H9 (cell line): ENCODE results near the gene FAM170B. TPM values are rescaled to one million over a fixed set of nuclear protein-coding genes. Genes with fewer than 3 reads are reported as not detected.

ENCODE experiments used
- DNase-seq: peaks from one replicate; pipeline ENCODE4 v3.0.0-alpha.2; 2017
- H2AFZ ChIP-seq: one replicate; pipeline ENCODE4 v1.6.1; 2013; ENCODE audit warnings: mild to moderate bottlenecking, low read length, control low read depth, moderate library complexity
- H2AK5ac ChIP-seq: 2 replicates; pipeline ENCODE4 v1.6.1; 2013; ENCODE audit warnings: low read length, control low read depth, mixed read lengths; ENCODE audit not compliant: insufficient read length
- H2BK120ac ChIP-seq: one replicate; pipeline ENCODE4 v1.6.1; 2013; ENCODE audit warnings: low read depth, mild to moderate bottlenecking, low read length, control low read depth, inconsistent platforms; ENCODE audit not compliant: poor library complexity, severe bottlenecking
- H2BK12ac ChIP-seq: 2 replicates; pipeline ENCODE4 v1.6.1; 2013; ENCODE audit warnings: low read length, control low read depth, mixed read lengths, low read depth; ENCODE audit not compliant: insufficient read length
- H2BK15ac ChIP-seq: 2 replicates; pipeline ENCODE4 v1.6.1; 2013; ENCODE audit warnings: low read depth, low read length, control low read depth
- H2BK20ac ChIP-seq: one replicate; pipeline ENCODE4 v1.6.1; 2013; ENCODE audit warnings: low read depth, mild to moderate bottlenecking, low read length, control low read depth, inconsistent platforms; ENCODE audit not compliant: poor library complexity, severe bottlenecking
- H2BK5ac ChIP-seq: 2 replicates; pipeline ENCODE4 v1.6.1; 2013; ENCODE audit warnings: low read length, control low read depth, mixed read lengths; ENCODE audit not compliant: insufficient read length
- H3K14ac ChIP-seq: 2 replicates; pipeline ENCODE4 v1.6.1; 2013; ENCODE audit warnings: low read length, control low read depth; ENCODE audit not compliant: insufficient read depth
- H3K18ac ChIP-seq: 2 replicates; pipeline ENCODE4 v1.6.1; 2013; ENCODE audit warnings: low read depth, mild to moderate bottlenecking, mixed read lengths, low read length, control low read depth; ENCODE audit not compliant: insufficient read length
- H3K23ac ChIP-seq: 2 replicates; pipeline ENCODE4 v1.6.1; 2013; ENCODE audit warnings: low read length, control low read depth, mixed read lengths, low read depth; ENCODE audit not compliant: insufficient read length
- H3K23me2 ChIP-seq: 2 replicates; pipeline ENCODE4 v1.6.1; 2013; ENCODE audit warnings: low read depth, mild to moderate bottlenecking, mixed read lengths, low read length, control low read depth; ENCODE audit not compliant: insufficient read length, poor library complexity, severe bottlenecking
- H3K27ac ChIP-seq: 2 replicates; pipeline ENCODE4 v1.5.1; 2013; ENCODE audit warnings: low read length, control low read depth, mixed read lengths, low read depth; ENCODE audit not compliant: insufficient read length
- H3K27me3 ChIP-seq: 2 replicates; pipeline ENCODE4 v1.6.1; 2013; ENCODE audit warnings: low read length, control low read depth, inconsistent platforms; ENCODE audit not compliant: insufficient read depth
- H3K4ac ChIP-seq: 2 replicates; pipeline ENCODE4 v1.6.1; 2013; ENCODE audit warnings: low read depth, mild to moderate bottlenecking, control low read depth, inconsistent platforms, low read length, moderate library complexity
- H3K4me1 ChIP-seq: 2 replicates; pipeline ENCODE4 v1.6.1; 2013; ENCODE audit warnings: low read length, control low read depth, inconsistent platforms; ENCODE audit not compliant: insufficient read depth
- H3K4me2 ChIP-seq: 2 replicates; pipeline ENCODE4 v1.6.1; 2013; ENCODE audit warnings: low read length, control low read depth, mixed read lengths; ENCODE audit not compliant: insufficient read length, insufficient read depth
- H3K56ac ChIP-seq: 2 replicates; pipeline ENCODE4 v1.6.1; 2013; ENCODE audit warnings: low read depth, mild to moderate bottlenecking, mixed read lengths, low read length, control low read depth; ENCODE audit not compliant: insufficient read length
- H3K79me1 ChIP-seq: 2 replicates; pipeline ENCODE4 v1.6.1; 2013; ENCODE audit warnings: low read depth, mild to moderate bottlenecking, moderate library complexity, low read length, control low read depth, inconsistent platforms; ENCODE audit not compliant: insufficient read depth, poor library complexity, severe bottlenecking
- H3K79me2 ChIP-seq: 2 replicates; pipeline ENCODE4 v1.6.1; 2013; ENCODE audit warnings: low read length, control low read depth, inconsistent platforms; ENCODE audit not compliant: insufficient read depth
- H3K9ac ChIP-seq: 2 replicates; pipeline ENCODE4 v1.6.1; 2013; ENCODE audit warnings: low read length, control low read depth, mixed read lengths; ENCODE audit not compliant: insufficient read length; ENCODE audit errors: extremely low read depth
- H3K9me3 ChIP-seq: one replicate; pipeline ENCODE4 v1.6.1; 2013; ENCODE audit warnings: low read depth, low read length, inconsistent platforms; ENCODE audit not compliant: control insufficient read depth
- H3T11ph ChIP-seq: one replicate; pipeline ENCODE4 v1.6.1; 2013; ENCODE audit warnings: mild to moderate bottlenecking, low read length, control low read depth, inconsistent platforms
- H4K20me1 ChIP-seq: one replicate; pipeline ENCODE4 v1.6.1; 2013; ENCODE audit not compliant: control insufficient read depth, insufficient read length, insufficient read depth
- H4K5ac ChIP-seq: 2 replicates; pipeline ENCODE4 v1.6.1; 2013; ENCODE audit warnings: low read depth, mild to moderate bottlenecking, mixed read lengths, low read length, control low read depth; ENCODE audit not compliant: insufficient read length
- H4K8ac ChIP-seq: replicated peaks from 2 replicates; pipeline ENCODE4 v1.6.1; 2013; ENCODE audit warnings: low read length, control low read depth, mixed read lengths, low read depth; ENCODE audit not compliant: insufficient read length
- H4K91ac ChIP-seq: 2 replicates; pipeline ENCODE4 v1.6.1; 2013; ENCODE audit warnings: low read depth, mild to moderate bottlenecking, moderate library complexity, mixed read lengths, low read length, control low read depth; ENCODE audit not compliant: insufficient read length
- H3K27ac Mint-ChIP-seq, 3 experiments: 2 replicates in 2 of 3; 3 replicates in 1 of 3; pipeline ENCODE4 v1.8.0; 2020 to 2021; ENCODE audit warnings: mixed read lengths in 3 of 3, mild to moderate bottlenecking in 1 of 3, moderate library complexity in 1 of 3
- H3K27me3 Mint-ChIP-seq: 2 replicates; pipeline ENCODE4 v1.8.0; 2021; ENCODE audit warnings: low read depth, mild to moderate bottlenecking, moderate library complexity, mixed read lengths
- H3K36me3 Mint-ChIP-seq, 3 experiments: 2 replicates in 2 of 3; 3 replicates in 1 of 3; pipeline ENCODE4 v1.8.0; 2020 to 2021; ENCODE audit warnings: low read depth in 3 of 3, mixed read lengths in 3 of 3; ENCODE audit not compliant: insufficient read depth in 1 of 3
- H3K4me1 Mint-ChIP-seq, 2 experiments: 2 replicates each; pipeline ENCODE4 v1.8.0; 2020; ENCODE audit warnings: mixed read lengths in 2 of 2
- H3K4me3 Mint-ChIP-seq, 2 experiments: 2 replicates in 1 of 2; 3 replicates in 1 of 2; pipeline ENCODE4 v1.8.0; 2020 to 2021; ENCODE audit warnings: mild to moderate bottlenecking in 2 of 2, mixed read lengths in 2 of 2, moderate library complexity in 1 of 2
- H3K9me3 Mint-ChIP-seq, 2 experiments: 2 replicates in 1 of 2; 3 replicates in 1 of 2; pipeline ENCODE4 v1.8.0; 2020; ENCODE audit warnings: mild to moderate bottlenecking in 2 of 2, mixed read lengths in 2 of 2, moderate library complexity in 1 of 2
- WGBS: extraction: QIAGEN DNeasy Blood & Tissue Kit; methylation state at CpG from one replicate; pipeline ENCODE4 v1.1.7; 2013; ENCODE audit warnings: missing lambda C conversion rate, low lambda C conversion rate, mixed read lengths; ENCODE audit not compliant: insufficient read length; ENCODE audit errors: extremely low coverage; 5-methylcytosine and 5-hydroxymethylcytosine counted together
- total RNA-seq: library from RNA; stranded (reverse); gene quantifications from 2 replicates; pipeline ENCODE4 v1.2.1, GENCODE V29; 2021
- TF ChIP-seq, protein P1 (sequence below): fragments of 200-600 bp; sonication (generic); conservative IDR thresholded peaks from 3 replicates; pipeline ENCODE4 v1.8.0; 2021; ENCODE audit warnings: antibody characterized with exemption, mild to moderate bottlenecking

Gene FAM170B
- total RNA-seq, 1 experiment from 2014 or later, result not detected

DNA sequence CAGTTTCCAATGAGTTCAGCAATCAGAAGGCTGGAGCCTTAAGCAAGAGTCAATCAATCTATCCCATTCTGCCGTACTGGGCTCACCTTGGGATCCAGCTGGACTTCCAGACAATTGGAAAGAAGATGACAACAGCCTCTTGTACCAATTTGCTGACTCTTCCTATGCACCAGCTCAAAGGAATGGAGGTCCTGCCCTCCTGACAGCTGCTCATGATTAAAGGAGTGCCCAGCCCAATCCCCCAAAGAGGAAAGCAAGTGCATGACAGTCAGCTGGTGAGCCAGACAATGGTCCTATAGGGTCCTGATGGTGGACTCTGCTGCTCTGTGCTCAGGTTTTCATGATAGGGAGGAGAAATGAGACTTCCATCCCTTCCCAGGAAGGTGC lies 43.6 kb downstream of the FAM170B start:
- H3K56ac ChIP-seq, result no peak overlapping the region
- no peak overlapping the region for H4K5ac ChIP-seq
- H3K23ac ChIP-seq, result no peak overlapping the region
- no peak overlapping the region for H3K27ac Mint-ChIP-seq
- no peak overlapping the region for H2BK12ac ChIP-seq
- no peaks in the 10 kb centered on the region; the same call in 1 of the 2 replicates for H3K4me1 ChIP-seq
- no peak overlapping the region for H2AFZ ChIP-seq
- H3K36me3 Mint-ChIP-seq, result peaks cover 4 to 15% (median 4%) of the 10 kb centered on the region in 3 experiments; a peak in 6 of 7 replicates
- no peaks in the 10 kb centered on the region for H3K79me2 ChIP-seq
- H3K27me3 ChIP-seq, result no peaks in the 10 kb centered on the region
- no peaks in the 10 kb centered on the region for H3K23me2 ChIP-seq
- no CpG with 5 or more reads among the region's 1 CpG for WGBS
- H3K9ac ChIP-seq, result no peak overlapping the region
- TF ChIP-seq, protein P1, sequence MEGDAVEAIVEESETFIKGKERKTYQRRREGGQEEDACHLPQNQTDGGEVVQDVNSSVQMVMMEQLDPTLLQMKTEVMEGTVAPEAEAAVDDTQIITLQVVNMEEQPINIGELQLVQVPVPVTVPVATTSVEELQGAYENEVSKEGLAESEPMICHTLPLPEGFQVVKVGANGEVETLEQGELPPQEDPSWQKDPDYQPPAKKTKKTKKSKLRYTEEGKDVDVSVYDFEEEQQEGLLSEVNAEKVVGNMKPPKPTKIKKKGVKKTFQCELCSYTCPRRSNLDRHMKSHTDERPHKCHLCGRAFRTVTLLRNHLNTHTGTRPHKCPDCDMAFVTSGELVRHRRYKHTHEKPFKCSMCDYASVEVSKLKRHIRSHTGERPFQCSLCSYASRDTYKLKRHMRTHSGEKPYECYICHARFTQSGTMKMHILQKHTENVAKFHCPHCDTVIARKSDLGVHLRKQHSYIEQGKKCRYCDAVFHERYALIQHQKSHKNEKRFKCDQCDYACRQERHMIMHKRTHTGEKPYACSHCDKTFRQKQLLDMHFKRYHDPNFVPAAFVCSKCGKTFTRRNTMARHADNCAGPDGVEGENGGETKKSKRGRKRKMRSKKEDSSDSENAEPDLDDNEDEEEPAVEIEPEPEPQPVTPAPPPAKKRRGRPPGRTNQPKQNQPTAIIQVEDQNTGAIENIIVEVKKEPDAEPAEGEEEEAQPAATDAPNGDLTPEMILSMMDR, result no peak
- H3K18ac ChIP-seq, result no peak overlapping the region
- no peak overlapping the region for H3K27ac ChIP-seq
- no peak overlapping the region for H3T11ph ChIP-seq
- H3K27me3 Mint-ChIP-seq, result peaks cover 51% of the 10 kb centered on the region
- no peak overlapping the region for H2BK5ac ChIP-seq
- no peaks in the 10 kb centered on the region for H3K79me1 ChIP-seq
- no peaks in the 10 kb centered on the region for H3K9me3 ChIP-seq
- no peak overlapping the region for H4K8ac ChIP-seq
- peaks cover 15 to 21% of the 10 kb centered on the region in 2 experiments for H3K9me3 Mint-ChIP-seq
- H3K4ac ChIP-seq, result no peak overlapping the region
- no peak overlapping the region for H2BK20ac ChIP-seq
- H4K91ac ChIP-seq, result no peak overlapping the region
- peaks cover 16 to 18% of the 10 kb centered on the region in 2 experiments for H3K4me1 Mint-ChIP-seq
- no peak for DNase-seq
- no peak overlapping the region for H2BK120ac ChIP-seq
- H3K4me2 ChIP-seq, result no peak overlapping the region
- no peak overlapping the region for H2BK15ac ChIP-seq
- H3K14ac ChIP-seq, result no peak overlapping the region
- no peak overlapping the region for H3K4me3 Mint-ChIP-seq
- H4K20me1 ChIP-seq, result no peaks in the 10 kb centered on the region
- H2AK5ac ChIP-seq, result no peak overlapping the region
